ENCODE data around the gene ABR. TPM values are rescaled to one million over a fixed set of nuclear protein-coding genes. Genes with fewer than 3 reads are reported as not detected.

Gene ABR
- total and polyA plus RNA-seq, 3 donors from 2014 or later, result 30.6 to 52.7 (median 42.1) TPM

DNA sequence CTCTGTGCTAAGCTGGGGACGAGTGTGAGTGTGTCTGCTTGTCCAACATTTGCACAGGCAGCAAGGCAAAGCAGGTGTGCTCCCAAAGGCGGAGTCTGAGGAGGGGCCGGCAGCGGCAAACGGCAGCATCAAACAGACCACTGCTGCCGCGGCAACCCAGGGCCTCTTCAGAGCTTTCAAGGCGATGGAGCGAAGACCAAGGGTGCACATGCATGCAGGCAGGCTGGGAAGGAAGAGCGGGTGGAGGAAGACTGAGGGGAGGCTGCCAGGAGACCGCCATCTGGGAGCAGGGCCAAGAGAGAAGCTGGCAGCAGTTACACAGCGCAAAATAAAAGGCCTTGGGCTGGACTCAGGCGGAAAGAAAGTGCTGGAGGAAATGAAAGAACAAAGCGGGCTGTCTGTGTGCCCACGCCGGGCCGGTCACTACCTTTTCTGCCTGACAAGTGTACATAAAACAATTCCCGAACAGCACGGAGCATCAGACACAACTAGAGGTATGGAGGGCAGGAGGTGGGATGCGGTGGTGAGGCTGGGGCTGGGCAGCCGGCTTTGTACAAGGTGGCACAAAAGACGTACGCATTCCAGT lies 174.3 kb downstream of the ABR start:
- H3K36me3 ChIP-seq (ENCODE audit: low read depth, missing control alignments), result no peaks in the 10 kb centered on the region
- peak overlapping the region; percentile 77 for H3K27ac ChIP-seq
- TF ChIP-seq, protein P1, sequence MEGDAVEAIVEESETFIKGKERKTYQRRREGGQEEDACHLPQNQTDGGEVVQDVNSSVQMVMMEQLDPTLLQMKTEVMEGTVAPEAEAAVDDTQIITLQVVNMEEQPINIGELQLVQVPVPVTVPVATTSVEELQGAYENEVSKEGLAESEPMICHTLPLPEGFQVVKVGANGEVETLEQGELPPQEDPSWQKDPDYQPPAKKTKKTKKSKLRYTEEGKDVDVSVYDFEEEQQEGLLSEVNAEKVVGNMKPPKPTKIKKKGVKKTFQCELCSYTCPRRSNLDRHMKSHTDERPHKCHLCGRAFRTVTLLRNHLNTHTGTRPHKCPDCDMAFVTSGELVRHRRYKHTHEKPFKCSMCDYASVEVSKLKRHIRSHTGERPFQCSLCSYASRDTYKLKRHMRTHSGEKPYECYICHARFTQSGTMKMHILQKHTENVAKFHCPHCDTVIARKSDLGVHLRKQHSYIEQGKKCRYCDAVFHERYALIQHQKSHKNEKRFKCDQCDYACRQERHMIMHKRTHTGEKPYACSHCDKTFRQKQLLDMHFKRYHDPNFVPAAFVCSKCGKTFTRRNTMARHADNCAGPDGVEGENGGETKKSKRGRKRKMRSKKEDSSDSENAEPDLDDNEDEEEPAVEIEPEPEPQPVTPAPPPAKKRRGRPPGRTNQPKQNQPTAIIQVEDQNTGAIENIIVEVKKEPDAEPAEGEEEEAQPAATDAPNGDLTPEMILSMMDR (IDR thresholded peaks at IDR 0.05), result no peak
- no peaks in the 10 kb centered on the region for H3K9me3 ChIP-seq
- no peaks in the 10 kb centered on the region for H3K27me3 ChIP-seq
- DNase-seq, result peak; percentile 87
- H3K4me1 ChIP-seq, result peaks cover 45% of the 10 kb centered on the region
- whole genome bisulfite sequencing, 2 donors, result 27 to 47% methylated on average over 19 to 23 of the region's 23 CpGs
- intact Hi-C loops (cut with DNase I; ENCODE audit: low total_unique reads), result no loop called here
- no peak overlapping the region for H3K4me3 ChIP-seq

DNA sequence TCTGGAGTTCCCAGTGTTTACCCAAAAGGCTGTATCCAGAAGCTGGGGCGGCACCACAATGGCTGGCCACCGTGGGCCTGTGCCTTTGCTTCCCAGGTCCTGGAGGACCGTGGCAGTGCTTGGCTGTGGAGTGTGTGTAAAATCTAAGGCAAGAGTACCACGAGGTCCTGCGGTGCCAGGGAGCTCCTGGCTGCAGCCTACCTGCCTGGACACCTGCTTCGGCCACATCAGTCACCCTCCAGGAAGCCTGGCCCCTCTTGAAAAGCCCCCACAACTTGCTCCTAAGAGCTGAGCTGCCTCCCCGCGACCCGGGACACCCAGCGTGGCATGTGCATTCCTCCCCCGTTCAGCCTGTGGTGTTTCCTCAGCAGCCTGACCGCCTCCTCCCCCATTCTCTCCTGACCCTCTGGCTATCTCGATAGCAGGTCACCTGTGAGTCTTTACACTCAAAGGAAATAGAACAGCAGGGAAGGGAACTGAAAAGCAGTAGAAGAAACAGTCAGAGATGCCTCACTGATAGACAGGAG lies 174.9 kb downstream of the ABR start:
- DNase-seq, result peak; percentile 68
- intact Hi-C loops (cut with DNase I; ENCODE audit: low total_unique reads), result no loop called here
- WGBS, 2 donors, result 67 to 84% methylated on average over 12 to 13 of the region's 13 CpGs

DNA sequence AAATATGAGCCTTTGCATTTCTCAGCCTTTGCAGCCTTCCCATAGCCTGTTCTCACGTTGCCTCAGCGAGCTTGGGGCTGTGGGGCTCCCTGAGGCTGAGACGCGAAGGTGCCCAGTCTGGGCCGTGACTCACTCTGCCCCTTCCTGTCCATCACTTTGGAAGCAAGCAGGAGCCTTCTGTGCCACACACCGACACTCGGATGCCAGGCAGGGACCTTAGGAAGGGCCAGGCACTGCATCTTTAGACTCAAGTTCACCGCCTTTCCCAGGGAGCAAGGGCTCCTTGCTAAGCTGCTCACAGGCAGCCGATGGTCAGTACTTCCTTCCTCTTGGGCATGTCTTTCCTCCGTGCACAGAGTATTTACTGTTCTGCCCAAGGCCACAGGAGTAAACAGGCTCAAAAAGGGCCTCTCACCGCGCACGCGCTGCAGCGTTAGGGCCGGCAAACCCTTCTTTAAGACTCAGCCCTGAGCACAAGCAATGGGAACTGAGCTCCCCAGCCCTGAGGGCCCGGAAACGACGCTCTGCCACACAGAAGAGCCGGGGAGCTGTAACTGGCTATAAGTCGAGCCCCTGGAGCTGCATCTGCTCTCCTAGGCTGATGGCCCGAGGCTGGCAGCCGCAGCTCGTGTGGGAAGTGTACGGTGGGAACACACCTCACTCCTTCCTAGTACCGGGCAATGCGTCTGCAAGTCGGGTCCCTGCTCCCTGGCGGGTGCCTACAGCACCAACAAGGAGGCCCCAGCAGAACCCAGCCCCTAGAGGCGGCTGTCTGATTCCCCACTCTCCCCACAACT lies 175.6 kb downstream of the ABR start:
- Histone ChIP-seq H3K36me3 (ENCODE audit: low read depth, missing control alignments) (no peaks in the 10 kb centered on the region), H3K9me3 (no peaks in the 10 kb centered on the region), H3K4me3 (no peak overlapping the region), H3K4me1 (peaks cover 45% of the 10 kb centered on the region), H3K27me3 (no peaks in the 10 kb centered on the region), H3K27ac (peak overlapping the region; percentile 77)
- DNase-seq, result peak; percentile 47
- TF ChIP-seq, protein P1 (IDR thresholded peaks at IDR 0.05), result no peak
- no peak for TF ChIP-seq POLR2A (IDR thresholded peaks at IDR 0.05)
- intact Hi-C loops (cut with DNase I; ENCODE audit: low total_unique reads), result no loop called here
- 65 to 76% methylated on average over 17 to 30 of the region's 30 CpGs for WGBS, 2 donors

More for the DNA sequence above, 174.9 kb downstream of the ABR start:
- Histone ChIP-seq H3K4me1 (peaks cover 45% of the 10 kb centered on the region), H3K27ac (peak overlapping the region; percentile 77), H3K4me3 (no peak overlapping the region), H3K27me3 (no peaks in the 10 kb centered on the region), H3K9me3 (no peaks in the 10 kb centered on the region), H3K36me3 (ENCODE audit: low read depth, missing control alignments) (no peaks in the 10 kb centered on the region)
- TF ChIP-seq, protein P1 (IDR thresholded peaks at IDR 0.05), result no peak
- TF ChIP-seq POLR2A (IDR thresholded peaks at IDR 0.05), result no peak

DNA sequence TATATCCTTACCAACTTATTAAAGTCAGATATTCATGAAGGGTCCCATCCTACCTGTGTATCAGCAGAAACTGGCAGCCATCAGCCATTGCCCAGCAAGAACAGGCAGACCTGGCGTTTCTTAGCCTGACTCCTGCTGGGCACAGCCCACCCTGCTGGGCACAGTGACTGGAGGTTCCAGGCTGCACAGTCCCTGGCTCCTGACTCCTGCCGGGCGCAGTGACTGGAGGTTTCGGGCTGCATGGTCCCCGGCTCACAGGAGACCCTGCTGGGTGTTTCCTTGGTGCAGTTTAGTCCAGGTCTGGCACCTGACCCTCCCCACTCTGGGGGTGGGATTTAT lies 176.2 kb downstream of the ABR start:
- no peak overlapping the region for H3K4me3 ChIP-seq
- H3K9me3 ChIP-seq, result no peaks in the 10 kb centered on the region
- 53 to 84% methylated on average over 1 to 5 of the region's 5 CpGs for WGBS, 2 donors
- no peak for TF ChIP-seq POLR2A (IDR thresholded peaks at IDR 0.05)
- TF ChIP-seq, protein P1 (IDR thresholded peaks at IDR 0.05), result no peak
- H3K36me3 ChIP-seq (ENCODE audit: low read depth, missing control alignments), result no peaks in the 10 kb centered on the region
- no peak for DNase-seq
- H3K27me3 ChIP-seq, result no peaks in the 10 kb centered on the region
- peak overlapping the region in 1 of 2 donors; percentile 77 for H3K27ac ChIP-seq
- H3K4me1 ChIP-seq, result peaks cover 44% of the 10 kb centered on the region
- intact Hi-C loops (cut with DNase I; ENCODE audit: low total_unique reads), result no loop called here
